NCI-H524 (cell line): ENCODE measurements around the gene TERB1.
"Not testable (repeated sequence)": the region's sequence is repeated elsewhere in the genome, so short reads cannot be mapped to it uniquely, and the experiment has no call there.

Experiments
- DNase-seq, 2 experiments: peaks; one replicate each; lab custom pipeline; 2025; lab: John Stamatoyannopoulos, UW

Gene TERB1

DNA sequence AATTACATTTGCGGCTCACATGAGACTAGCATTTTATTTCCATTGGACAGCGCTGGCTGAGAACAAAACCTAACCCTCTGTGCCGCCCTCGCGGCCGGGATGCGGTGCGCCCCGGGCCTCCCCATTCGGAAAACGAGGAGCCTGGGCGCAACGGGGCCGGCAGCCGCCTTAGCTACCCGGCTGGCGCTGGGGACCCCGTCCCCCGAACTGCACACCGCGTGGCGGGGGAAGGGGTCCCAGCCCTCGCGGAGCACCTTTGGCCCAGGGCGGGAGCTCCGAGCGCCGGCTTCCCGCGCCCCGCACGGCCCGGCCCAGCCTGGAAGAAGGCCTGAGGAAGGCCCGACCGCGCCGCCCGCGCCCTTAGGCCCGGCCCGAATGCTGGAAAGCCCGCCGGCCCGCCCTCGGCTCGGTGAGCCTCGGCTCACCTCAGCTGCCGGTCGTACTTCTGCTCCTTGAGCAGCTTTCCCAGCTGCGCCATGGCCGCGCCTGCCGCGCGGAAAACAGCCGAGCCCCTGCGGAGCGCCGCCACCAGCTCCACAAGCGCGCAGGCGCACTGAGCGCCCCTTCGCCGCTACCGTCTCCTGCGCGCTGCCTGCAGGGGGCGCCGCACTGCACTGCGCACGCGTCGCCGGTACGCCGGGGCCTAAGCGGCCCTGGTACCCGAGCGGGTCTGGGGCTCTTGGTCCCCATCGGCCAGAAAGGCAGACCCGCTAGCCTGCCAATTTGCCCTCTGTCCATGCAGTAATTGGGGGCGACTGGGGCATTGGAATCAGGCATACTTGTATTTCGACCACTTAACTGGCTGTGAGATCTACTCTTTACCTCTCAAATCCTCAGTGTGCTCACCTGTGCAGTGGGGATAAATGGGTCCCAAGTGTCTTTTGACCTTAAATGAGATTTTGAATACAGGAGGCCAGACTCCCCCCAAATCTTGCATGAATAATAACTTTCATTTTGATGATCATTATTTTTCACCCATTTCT lies 29.3 kb upstream of the TERB1 start, which contains the start of gene NAE1:
NAE1 (minus strand) TSS at position 555 of the 983 bp plus-strand sequence; CDS start at position 478, 77 bp downstream.
- DNase-seq: peak; percentile 74 to 90

- DNase-seq: no peak
Observed at GRCh38 chr16:66824006-66824405, 22.6 kb upstream of the TERB1 start.

- DNase-seq: no peak
Observed at GRCh38 chr16:66814734-66815133, 13.3 kb upstream of the TERB1 start.

- DNase-seq: no peak
Observed at GRCh38 chr16:66811043-66811442, 9.7 kb upstream of the TERB1 start.

DNA sequence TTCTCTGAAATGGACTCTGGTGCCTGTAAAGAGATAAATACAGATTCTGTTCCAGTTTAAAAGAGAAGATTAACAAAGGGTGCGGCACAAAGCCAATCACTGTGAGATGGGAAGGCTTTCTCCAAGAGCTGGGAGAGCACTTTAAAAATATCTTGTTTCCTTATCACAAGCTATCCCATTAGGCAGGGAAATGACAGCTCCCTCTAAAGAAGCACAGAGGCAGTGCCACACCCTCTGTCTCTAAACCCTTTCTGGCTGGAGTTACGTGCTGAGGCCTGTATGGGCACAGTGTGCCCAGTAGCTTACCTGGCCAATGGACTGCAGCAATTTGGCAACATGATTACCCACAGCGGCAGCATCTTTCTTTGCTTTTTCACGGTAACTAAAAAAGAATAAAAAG lies 9.0 kb upstream of the TERB1 start:
- DNase-seq: no peak

GRCh38 chr16:66809765-66810164 lies 8.4 kb upstream of the TERB1 start:
- DNase-seq: no peak

GRCh38 chr16:66802159-66802558 lies 775 bp upstream of the TERB1 start:
- DNase-seq: no peak

- no peak for DNase-seq
Observed at GRCh38 chr16:66800856-66801255, 528 bp downstream of the TERB1 start.

GRCh38 chr16:66798161-66798560 lies 3.2 kb downstream of the TERB1 start:
- DNase-seq: no peak

DNA sequence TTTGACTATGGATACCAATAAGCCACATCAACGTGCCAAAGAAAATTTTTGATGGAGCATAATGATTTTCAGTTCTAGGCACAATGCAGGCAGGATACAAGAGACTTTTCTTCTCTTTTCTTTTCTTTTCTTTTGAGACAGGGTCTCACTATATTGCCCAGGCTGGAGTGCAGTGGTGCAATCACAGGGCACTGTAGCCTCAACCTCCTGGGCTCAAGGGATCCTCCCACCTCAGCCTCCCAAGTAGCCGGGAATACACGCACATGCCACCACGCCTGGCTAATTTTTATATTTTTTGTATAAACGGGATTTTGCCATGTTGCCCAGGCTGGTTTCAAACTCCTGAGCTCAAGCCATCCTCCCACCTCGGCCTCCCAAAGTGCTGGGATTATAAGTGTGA lies 7.4 kb downstream of the TERB1 start:
- not testable (repeated sequence) for DNase-seq

- no peak for DNase-seq
Observed at GRCh38 chr16:66790130-66790733, 11.2 kb downstream of the TERB1 start.

DNA sequence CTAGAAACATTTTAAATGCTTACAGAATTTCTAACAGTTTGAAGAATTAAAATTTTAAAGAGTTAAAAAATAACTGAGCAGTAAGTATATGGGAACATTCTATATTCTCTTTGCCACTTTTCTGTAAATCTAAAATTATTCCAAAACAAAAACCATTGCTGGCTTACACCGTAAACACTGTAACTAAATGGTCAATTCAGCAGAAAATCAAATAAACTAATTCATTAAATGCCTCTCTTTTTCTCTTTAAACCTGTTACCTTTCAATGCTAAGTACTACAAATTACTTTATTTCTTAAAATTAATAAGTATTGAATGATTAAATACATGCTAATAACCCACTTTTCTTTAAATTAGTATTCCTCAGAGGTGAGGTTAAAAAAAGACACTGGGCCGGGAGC lies 14.0 kb downstream of the TERB1 start:
- DNase-seq: no peak

DNA sequence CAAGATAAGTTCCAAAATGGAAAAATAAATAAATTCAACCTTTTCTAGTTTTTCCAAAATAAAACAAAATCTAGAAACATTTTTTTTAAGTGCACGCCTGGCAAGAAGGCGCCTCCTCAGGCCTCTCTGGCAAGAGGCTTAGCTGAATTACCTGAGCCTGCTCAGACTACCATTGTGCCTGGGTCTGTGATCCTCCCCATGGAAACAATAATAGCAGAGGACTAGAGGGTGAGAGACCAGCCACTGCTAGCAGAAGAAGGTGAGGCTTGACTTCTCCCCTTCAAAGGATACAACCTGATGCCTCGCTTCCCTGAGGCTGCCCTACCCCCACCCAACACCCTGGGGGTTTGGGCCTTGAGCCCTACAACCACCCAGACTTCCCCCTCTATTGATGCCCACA lies 14.8 kb downstream of the TERB1 start:
- DNase-seq: no peak

DNA sequence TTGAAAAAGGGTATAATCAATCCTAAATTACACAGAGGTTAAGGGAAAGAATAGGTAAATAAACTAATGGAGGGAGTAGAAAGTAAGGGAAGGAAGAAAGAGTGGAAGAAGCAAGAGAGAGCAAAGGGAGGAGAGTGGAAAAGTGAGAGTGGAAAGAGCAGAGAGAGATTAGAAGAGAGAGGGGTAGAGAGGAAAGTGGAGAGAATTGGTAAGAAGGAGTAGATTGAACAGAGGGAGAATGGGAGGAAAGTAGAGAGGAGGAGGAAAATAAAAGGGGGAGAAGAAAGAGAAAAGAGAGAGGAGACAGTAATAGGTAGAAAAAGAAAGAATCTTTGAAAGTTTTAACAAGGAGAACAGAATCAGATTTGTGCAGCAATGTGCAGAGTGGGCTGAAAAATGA lies 24.9 kb downstream of the TERB1 start:
- DNase-seq: no peak

DNA sequence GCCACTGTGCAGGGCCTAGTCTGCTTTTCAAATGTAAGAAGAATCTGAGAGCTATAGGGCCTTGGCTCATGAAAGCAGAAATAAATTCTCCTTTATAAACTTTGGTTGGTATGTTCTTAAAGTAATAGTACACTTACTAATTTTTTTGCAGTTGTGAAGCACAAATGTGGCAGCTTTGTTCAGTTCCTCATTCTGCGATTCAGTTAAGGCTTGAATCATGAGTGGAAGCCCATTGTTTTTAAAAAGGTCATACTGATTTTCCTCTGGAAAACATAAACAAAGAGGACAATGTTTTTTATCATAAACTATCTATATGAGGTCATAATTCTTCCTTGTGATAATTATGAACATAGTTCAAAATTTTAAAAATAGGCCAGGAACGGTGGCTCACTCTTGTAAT lies 26.4 kb downstream of the TERB1 start:
- no peak for DNase-seq

GRCh38 chr16:66758086-66758485 lies 43.3 kb downstream of the TERB1 start:
- DNase-seq: no peak

DNA sequence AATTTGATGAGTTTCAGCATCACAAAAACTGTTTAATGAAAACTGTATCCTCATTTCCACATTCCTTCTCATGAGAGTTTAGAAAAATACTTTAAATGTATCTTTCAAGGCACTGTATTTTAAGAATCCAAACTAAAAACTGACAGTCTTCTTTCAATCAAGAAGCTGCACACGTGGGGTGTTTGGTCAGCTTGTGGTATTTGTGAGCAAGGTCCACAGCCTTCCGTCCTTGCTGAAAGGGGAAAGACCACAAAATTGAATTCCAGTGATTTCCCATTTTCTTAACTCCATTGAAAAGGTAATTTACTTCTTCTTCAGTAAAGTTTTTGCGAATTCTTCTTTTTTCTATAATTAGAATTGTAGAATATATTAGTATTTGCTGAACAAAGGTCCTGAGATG lies 46.6 kb downstream of the TERB1 start:
- no peak for DNase-seq

DNA sequence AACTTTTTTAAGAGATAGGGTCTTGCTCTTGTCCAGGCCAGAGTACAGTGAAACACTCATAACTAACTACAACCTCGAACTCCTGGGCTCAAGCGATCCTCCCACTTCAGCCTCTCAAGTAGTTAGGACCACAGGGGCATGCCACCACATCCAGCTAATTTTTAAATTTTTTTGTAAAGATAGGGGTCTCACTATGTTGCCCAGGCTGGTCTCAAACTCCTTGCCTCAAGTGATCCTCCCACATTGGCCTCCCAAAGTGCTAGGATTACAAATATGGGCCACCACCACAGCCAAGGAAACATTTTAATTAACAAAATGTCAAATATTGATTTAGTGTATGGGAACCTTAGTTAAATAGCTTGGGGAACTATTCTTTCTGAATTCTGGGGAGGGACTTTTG lies 47.2 kb downstream of the TERB1 start:
- no peak for DNase-seq

DNA sequence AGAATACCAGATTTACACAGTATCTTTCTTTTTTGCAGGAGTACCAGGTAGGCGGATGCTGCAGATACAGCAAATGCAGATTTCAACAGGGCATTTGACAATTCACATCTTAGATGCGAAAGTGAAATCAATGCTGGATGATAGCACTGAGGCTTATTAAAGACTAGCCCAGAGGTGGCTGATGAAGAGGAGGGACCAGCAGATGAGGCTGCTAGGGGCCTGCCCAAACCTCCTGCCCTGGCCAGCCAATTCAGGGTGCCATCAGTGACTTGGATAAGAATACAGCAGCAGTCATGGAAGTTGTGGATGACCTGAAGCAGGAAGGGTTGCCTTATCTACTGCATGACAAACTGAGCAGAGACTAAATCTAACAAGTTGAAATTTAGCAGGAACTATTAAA lies 48.4 kb downstream of the TERB1 start:
- no peak for DNase-seq

DNA sequence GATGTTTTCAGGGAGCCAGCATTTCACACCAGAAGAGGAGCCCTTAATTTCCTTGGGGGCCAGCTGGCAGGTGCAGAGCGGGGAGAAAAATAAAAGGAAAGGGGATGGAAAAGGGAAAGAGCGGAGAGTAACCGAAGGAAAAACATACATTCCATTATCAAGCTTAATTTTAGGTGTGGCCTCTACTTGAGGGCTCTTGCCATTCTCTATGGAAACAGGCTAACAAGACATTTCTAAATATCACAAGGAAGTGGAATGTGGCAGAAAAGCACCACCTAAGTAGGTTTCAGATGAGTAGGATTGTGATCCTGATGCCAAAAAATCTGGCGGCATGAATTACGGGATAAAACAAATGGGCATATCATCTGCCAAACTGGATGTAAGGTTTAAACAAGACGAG lies 49.0 kb downstream of the TERB1 start:
- no peak for DNase-seq

GRCh38 chr16:66751992-66752322 lies 49.4 kb downstream of the TERB1 start:
- DNase-seq: no peak

GRCh38 chr16:66751303-66751991 lies 49.9 kb downstream of the TERB1 start, which contains the start of gene DYNC1LI2:
Gene DYNC1LI2, minus strand, starts transcription at chr16:66751609. Its CDS starts 18 bp downstream, at chr16:66751591.
- DNase-seq: peak; percentile 70 to 73

- no peak for DNase-seq
Observed at GRCh38 chr16:66751053-66751302, 50.4 kb downstream of the TERB1 start.
